ENCODE results near the gene TTC6.

DNA sequence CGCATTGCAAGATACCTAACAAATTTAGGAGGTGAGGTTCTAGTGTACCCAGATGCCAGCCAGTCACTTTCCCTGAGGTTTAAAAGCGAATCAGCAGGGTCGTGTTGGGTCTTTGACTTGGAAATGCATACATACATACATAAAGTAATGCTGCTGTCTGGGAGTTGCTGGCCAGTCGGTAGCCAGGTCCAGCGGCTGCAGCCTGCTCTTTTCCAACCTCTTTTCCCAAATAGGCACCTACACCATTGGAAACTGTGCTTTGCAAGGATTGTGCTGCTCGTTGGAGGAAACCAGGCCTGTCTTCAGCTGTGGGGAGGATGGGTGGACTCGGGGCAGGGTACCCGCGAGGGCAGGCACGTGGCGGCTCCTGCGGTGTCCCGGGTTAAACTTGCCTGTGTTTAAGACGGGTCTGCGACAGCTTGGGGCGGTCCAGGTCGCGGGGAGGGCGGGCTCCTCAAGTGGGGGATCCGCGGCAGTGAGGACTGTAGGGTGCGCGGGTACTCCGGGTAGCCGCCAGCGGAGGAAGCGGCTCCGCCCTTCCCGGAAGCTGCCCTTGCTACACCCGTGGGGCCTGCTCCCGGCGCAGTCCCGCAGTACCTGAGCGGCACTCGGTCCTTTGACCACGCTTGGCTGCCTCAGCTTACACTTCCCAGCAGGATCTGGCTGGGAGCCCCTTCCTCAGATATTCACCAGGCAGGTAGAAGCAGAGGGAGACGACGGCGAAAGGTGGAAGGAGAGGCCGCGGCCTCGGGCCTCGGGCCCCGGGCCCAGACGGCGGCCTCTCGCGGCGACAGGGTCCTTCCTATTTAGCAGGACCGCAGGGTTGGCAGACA lies 2.7 kb downstream of the TTC6 start:
- no peak for TF ChIP-seq RAD21 (IDR thresholded peaks at IDR 0.05; ENCODE audit: low read length)
- no peak for TF ChIP-seq MAFK (IDR thresholded peaks at IDR 0.05; ENCODE audit: low read depth, low read length)
- no peak for TF ChIP-seq MXI1 (IDR thresholded peaks at IDR 0.05; ENCODE audit: borderline replicate concordance, low read depth, low read length)
- TF ChIP-seq, protein P1, sequence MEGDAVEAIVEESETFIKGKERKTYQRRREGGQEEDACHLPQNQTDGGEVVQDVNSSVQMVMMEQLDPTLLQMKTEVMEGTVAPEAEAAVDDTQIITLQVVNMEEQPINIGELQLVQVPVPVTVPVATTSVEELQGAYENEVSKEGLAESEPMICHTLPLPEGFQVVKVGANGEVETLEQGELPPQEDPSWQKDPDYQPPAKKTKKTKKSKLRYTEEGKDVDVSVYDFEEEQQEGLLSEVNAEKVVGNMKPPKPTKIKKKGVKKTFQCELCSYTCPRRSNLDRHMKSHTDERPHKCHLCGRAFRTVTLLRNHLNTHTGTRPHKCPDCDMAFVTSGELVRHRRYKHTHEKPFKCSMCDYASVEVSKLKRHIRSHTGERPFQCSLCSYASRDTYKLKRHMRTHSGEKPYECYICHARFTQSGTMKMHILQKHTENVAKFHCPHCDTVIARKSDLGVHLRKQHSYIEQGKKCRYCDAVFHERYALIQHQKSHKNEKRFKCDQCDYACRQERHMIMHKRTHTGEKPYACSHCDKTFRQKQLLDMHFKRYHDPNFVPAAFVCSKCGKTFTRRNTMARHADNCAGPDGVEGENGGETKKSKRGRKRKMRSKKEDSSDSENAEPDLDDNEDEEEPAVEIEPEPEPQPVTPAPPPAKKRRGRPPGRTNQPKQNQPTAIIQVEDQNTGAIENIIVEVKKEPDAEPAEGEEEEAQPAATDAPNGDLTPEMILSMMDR (conservative IDR thresholded peaks at IDR 0.05; ENCODE audit: low read depth, low read length), result no peak
- no peak for TF ChIP-seq NFE2L2 (IDR thresholded peaks at IDR 0.05; ENCODE audit: low read depth, low read length)
- TF ChIP-seq POLR2A (IDR thresholded peaks at IDR 0.05; ENCODE audit: low read depth, low read length), result no peak
- TF ChIP-seq CEBPB (IDR thresholded peaks at IDR 0.05; ENCODE audit: low read depth, low read length), result no peak
- TF ChIP-seq, protein P2, sequence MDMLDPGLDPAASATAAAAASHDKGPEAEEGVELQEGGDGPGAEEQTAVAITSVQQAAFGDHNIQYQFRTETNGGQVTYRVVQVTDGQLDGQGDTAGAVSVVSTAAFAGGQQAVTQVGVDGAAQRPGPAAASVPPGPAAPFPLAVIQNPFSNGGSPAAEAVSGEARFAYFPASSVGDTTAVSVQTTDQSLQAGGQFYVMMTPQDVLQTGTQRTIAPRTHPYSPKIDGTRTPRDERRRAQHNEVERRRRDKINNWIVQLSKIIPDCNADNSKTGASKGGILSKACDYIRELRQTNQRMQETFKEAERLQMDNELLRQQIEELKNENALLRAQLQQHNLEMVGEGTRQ (IDR thresholded peaks at IDR 0.05; ENCODE audit: low read depth, low read length), result no peak
- no peak for TF ChIP-seq SMC3 (IDR thresholded peaks at IDR 0.05; ENCODE audit: low read depth, low read length)
- no peak for TF ChIP-seq BHLHE40 (IDR thresholded peaks at IDR 0.05; ENCODE audit: low read depth, low read length)
- TF ChIP-seq, protein P3, sequence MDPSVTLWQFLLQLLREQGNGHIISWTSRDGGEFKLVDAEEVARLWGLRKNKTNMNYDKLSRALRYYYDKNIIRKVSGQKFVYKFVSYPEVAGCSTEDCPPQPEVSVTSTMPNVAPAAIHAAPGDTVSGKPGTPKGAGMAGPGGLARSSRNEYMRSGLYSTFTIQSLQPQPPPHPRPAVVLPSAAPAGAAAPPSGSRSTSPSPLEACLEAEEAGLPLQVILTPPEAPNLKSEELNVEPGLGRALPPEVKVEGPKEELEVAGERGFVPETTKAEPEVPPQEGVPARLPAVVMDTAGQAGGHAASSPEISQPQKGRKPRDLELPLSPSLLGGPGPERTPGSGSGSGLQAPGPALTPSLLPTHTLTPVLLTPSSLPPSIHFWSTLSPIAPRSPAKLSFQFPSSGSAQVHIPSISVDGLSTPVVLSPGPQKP (IDR thresholded peaks at IDR 0.05; ENCODE audit: borderline replicate concordance, low read depth, low read length), result no peak
- TF ChIP-seq MAZ (IDR thresholded peaks at IDR 0.05; ENCODE audit: borderline replicate concordance, low read depth, low read length), result no peak
- no peak for TF ChIP-seq CHD1 (IDR thresholded peaks at IDR 0.05; ENCODE audit: low read depth, low read length)
- no peak for TF ChIP-seq RCOR1 (IDR thresholded peaks at IDR 0.05; ENCODE audit: insufficient replicate concordance, low read length)

All from IMR-90 (cell line).